ENCODE measurements around the gene ESRRB. TPM values are rescaled to one million over a fixed set of nuclear protein-coding genes. Genes with fewer than 3 reads are reported as not detected.

The ESRRB gene
- total RNA-seq, 2 donors from 2014 or later, result 1.1 to 1.2 TPM

GRCh38 chr14:76463105-76463504 lies 87.2 kb downstream of the ESRRB start:
- 91 to 100% methylated on average over 2 to 3 of the region's 4 CpGs for WGBS, 2 experiments (ENCODE audit: insufficient coverage in 1 of 2, insufficient read length in 1 of 2)
- Histone ChIP-seq H3K9me3 (ENCODE audit: control insufficient read depth, low read length) (no peaks in the 10 kb centered on the region), H3K4me3 (ENCODE audit: low read length) (no peak overlapping the region), H3K27ac (ENCODE audit: low read depth, low read length) (no peak overlapping the region), H3K36me3 (ENCODE audit: control insufficient read depth, insufficient read depth, low read length) (no peaks in the 10 kb centered on the region), H3K27me3 (ENCODE audit: control insufficient read depth, insufficient read depth, low read length, poor library complexity, severe bottlenecking) (no peaks in the 10 kb centered on the region), H3K9ac (ENCODE audit: extremely low read depth, low read length, poor library complexity, severe bottlenecking) (no peak overlapping the region), H3K4me1 (ENCODE audit: control insufficient read depth, insufficient read depth, low read length) (no peaks in the 10 kb centered on the region)
- no peak overlapping the region for H3K4me3 Mint-ChIP-seq
- TF ChIP-seq, protein P1, sequence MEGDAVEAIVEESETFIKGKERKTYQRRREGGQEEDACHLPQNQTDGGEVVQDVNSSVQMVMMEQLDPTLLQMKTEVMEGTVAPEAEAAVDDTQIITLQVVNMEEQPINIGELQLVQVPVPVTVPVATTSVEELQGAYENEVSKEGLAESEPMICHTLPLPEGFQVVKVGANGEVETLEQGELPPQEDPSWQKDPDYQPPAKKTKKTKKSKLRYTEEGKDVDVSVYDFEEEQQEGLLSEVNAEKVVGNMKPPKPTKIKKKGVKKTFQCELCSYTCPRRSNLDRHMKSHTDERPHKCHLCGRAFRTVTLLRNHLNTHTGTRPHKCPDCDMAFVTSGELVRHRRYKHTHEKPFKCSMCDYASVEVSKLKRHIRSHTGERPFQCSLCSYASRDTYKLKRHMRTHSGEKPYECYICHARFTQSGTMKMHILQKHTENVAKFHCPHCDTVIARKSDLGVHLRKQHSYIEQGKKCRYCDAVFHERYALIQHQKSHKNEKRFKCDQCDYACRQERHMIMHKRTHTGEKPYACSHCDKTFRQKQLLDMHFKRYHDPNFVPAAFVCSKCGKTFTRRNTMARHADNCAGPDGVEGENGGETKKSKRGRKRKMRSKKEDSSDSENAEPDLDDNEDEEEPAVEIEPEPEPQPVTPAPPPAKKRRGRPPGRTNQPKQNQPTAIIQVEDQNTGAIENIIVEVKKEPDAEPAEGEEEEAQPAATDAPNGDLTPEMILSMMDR (conservative IDR thresholded peaks at IDR 0.05), result no peak
- H3K27me3 Mint-ChIP-seq (ENCODE audit: insufficient read depth), result peaks cover 3% of the 10 kb centered on the region
- no peaks in the 10 kb centered on the region for H3K36me3 Mint-ChIP-seq (ENCODE audit: low read depth)
- DNase-seq, result no peak
- peaks cover 15% of the 10 kb centered on the region for H3K9me3 Mint-ChIP-seq
- no peak overlapping the region for H3K27ac Mint-ChIP-seq
- H3K4me1 Mint-ChIP-seq, result peaks cover 12% of the 10 kb centered on the region

- no peaks in the 10 kb centered on the region for H3K27me3 ChIP-seq (ENCODE audit: control insufficient read depth, insufficient read depth, low read length, poor library complexity, severe bottlenecking)
- no peaks in the 10 kb centered on the region for H3K36me3 Mint-ChIP-seq (ENCODE audit: low read depth)
- no peaks in the 10 kb centered on the region for H3K4me1 ChIP-seq (ENCODE audit: control insufficient read depth, insufficient read depth, low read length)
- H3K9me3 Mint-ChIP-seq, result peaks cover 15% of the 10 kb centered on the region
- no peak overlapping the region for H3K9ac ChIP-seq (ENCODE audit: extremely low read depth, low read length, poor library complexity, severe bottlenecking)
- WGBS, 2 experiments (ENCODE audit: insufficient coverage in 1 of 2, insufficient read length in 1 of 2), result 72 to 79% methylated on average over 4 of the region's 4 CpGs
- no peak overlapping the region for H3K4me3 Mint-ChIP-seq
- no peak for DNase-seq
- no peak overlapping the region for H3K27ac ChIP-seq (ENCODE audit: low read depth, low read length)
- H3K9me3 ChIP-seq (ENCODE audit: control insufficient read depth, low read length), result no peaks in the 10 kb centered on the region
- peaks cover 9% of the 10 kb centered on the region for H3K4me1 Mint-ChIP-seq
- peaks cover 3% of the 10 kb centered on the region for H3K27me3 Mint-ChIP-seq (ENCODE audit: insufficient read depth)
- no peak overlapping the region for H3K27ac Mint-ChIP-seq
- TF ChIP-seq, protein P1 (conservative IDR thresholded peaks at IDR 0.05), result no peak
- H3K36me3 ChIP-seq (ENCODE audit: control insufficient read depth, insufficient read depth, low read length), result no peaks in the 10 kb centered on the region
- no peak overlapping the region for H3K4me3 ChIP-seq (ENCODE audit: low read length)
Measured at GRCh38 chr14:76464856-76465255, 88.9 kb downstream of the ESRRB start.

- no peak overlapping the region for H3K27ac Mint-ChIP-seq
- DNase-seq, result no peak
Measured at GRCh38 chr14:76465664-76466063, 89.7 kb downstream of the ESRRB start.

More at GRCh38 chr14:76465664-76466063, 89.7 kb downstream of the ESRRB start:
- Histone ChIP-seq H3K4me1 (ENCODE audit: control insufficient read depth, insufficient read depth, low read length) (no peaks in the 10 kb centered on the region), H3K27ac (ENCODE audit: low read depth, low read length) (no peak overlapping the region), H3K9me3 (ENCODE audit: control insufficient read depth, low read length) (no peaks in the 10 kb centered on the region), H3K4me3 (ENCODE audit: low read length) (no peak overlapping the region), H3K36me3 (ENCODE audit: control insufficient read depth, insufficient read depth, low read length) (no peaks in the 10 kb centered on the region), H3K27me3 (ENCODE audit: control insufficient read depth, insufficient read depth, low read length, poor library complexity, severe bottlenecking) (no peaks in the 10 kb centered on the region), H3K9ac (ENCODE audit: extremely low read depth, low read length, poor library complexity, severe bottlenecking) (no peak overlapping the region)
- TF ChIP-seq, protein P1 (conservative IDR thresholded peaks at IDR 0.05), result no peak
- 54 to 73% methylated on average over 7 to 9 of the region's 9 CpGs for WGBS, 2 experiments (ENCODE audit: insufficient coverage in 1 of 2, insufficient read length in 1 of 2)
- no peak overlapping the region for H3K4me3 Mint-ChIP-seq
- H3K36me3 Mint-ChIP-seq (ENCODE audit: low read depth), result no peaks in the 10 kb centered on the region
- peaks cover 9% of the 10 kb centered on the region for H3K4me1 Mint-ChIP-seq
- H3K27me3 Mint-ChIP-seq (ENCODE audit: insufficient read depth), result no peaks in the 10 kb centered on the region
- peaks cover 15% of the 10 kb centered on the region for H3K9me3 Mint-ChIP-seq
